ENCODE data around the gene MYBBP1A.

MYBBP1A gene

GRCh38 chr17:4506175-4506813, 48.9 kb downstream of the MYBBP1A start:
- no peak for DNase-seq

GRCh38 chr17:4505187-4505586, 50.0 kb downstream of the MYBBP1A start:
- no peak for DNase-seq

GRCh38 chr17:4504188-4504587, 51.0 kb downstream of the MYBBP1A start:
- DNase-seq, result no peak

GRCh38 chr17:4503283-4504025, 51.7 kb downstream of the MYBBP1A start:
- peak in 1 of 51 donors; percentile 22 for DNase-seq

GRCh38 chr17:4502466-4503154, 52.6 kb downstream of the MYBBP1A start:
- no peak for DNase-seq

- DNase-seq, result no peak
Observed at GRCh38 chr17:4501295-4501949, 53.8 kb downstream of the MYBBP1A start.

- DNase-seq, result no peak
Observed at GRCh38 chr17:4500191-4500571, 55.0 kb downstream of the MYBBP1A start.

- peak in 39 of 51 donors; percentile 9 to 77 (median 40) for DNase-seq
Observed at GRCh38 chr17:4499431-4500190, 55.6 kb downstream of the MYBBP1A start.

GRCh38 chr17:4498461-4499397, 56.5 kb downstream of the MYBBP1A start, which contains the start of gene SPNS2:
SPNS2 (plus strand) TSS chr17:4498881; CDS start chr17:4499048, 167 bp downstream.
- peak in 48 of 51 donors; percentile 9 to 91 (median 67) for DNase-seq

- peak in 3 of 51 donors; percentile 15 to 76 (median 23) for DNase-seq
Observed at GRCh38 chr17:4497101-4497824, 57.9 kb downstream of the MYBBP1A start.

- peak in 7 of 51 donors; percentile 6 to 60 (median 39) for DNase-seq
Observed at GRCh38 chr17:4492721-4493561, 62.2 kb downstream of the MYBBP1A start.

- no peak for DNase-seq
Observed at GRCh38 chr17:4490637-4491061, 64.5 kb downstream of the MYBBP1A start.

GRCh38 chr17:4490109-4490591, 65.0 kb downstream of the MYBBP1A start:
- no peak for DNase-seq

- DNase-seq, result no peak
Observed at GRCh38 chr17:4488989-4489595, 66.1 kb downstream of the MYBBP1A start.

Measured in hypothalamus (tissue), 51 donors.